ENCODE results near the gene SLC66A1. TPM values are rescaled to one million over a fixed set of nuclear protein-coding genes. Genes with fewer than 3 reads are reported as not detected.

Gene SLC66A1
- total RNA-seq, 4 donors from 2014 or later, result 10.5 to 14.0 (median 12.5) TPM

DNA sequence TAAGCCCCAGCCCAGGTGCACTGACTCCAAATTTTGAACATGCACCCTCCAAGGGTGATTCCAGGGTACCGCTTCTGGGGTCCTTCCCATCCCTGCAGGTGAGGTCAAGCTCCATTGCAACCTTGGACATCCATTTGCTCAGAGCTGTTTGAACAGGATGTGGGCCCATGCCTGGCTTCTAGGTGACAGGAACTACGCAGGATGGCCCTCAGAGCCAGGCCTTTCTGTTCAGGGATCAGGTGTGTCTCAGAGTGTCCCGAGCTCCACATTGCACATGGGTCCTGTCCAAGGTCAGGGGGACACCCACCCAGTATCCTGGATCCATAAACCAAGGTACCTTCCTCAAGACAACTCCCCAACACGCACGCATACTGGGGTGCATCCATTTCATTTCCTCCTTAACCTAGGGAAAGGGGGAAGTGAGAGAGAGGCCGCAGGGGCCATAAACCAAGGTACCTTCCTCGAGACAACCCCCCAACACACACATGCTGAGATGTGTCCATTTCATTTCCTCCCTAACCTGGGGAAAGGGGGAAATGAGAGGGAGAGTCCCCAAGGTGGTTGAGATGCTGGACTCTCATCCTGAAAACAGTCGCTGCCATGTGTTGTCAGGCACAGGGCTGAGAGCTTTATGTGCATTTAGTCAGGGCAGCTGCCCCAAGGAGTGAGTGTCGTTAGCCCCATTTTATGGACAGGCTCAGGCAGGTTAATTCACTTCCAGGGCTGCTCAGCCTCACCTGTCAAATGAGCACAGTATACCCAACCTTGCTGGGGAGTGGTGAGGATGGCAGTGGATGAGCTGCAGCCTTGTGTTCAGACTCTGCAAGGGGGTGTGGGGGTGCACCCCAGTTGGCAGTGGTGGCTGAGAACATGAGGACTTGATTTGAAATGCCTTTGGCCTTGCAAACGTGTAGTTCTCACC is 2.1 kb downstream of the SLC66A1 start:
- WGBS, result 73% methylated on average over 3 of the region's 10 CpGs
- no peak for DNase-seq (ENCODE audit: low spot score in 2 of 2)
- no peaks in the 10 kb centered on the region for H3K27me3 ChIP-seq
- TF ChIP-seq POLR2AphosphoS5 (IDR thresholded peaks at IDR 0.05) (no peak), POLR2A (IDR thresholded peaks at IDR 0.05) (no peak), EP300 (IDR thresholded peaks at IDR 0.05) (no peak)
- TF ChIP-seq, protein P1, sequence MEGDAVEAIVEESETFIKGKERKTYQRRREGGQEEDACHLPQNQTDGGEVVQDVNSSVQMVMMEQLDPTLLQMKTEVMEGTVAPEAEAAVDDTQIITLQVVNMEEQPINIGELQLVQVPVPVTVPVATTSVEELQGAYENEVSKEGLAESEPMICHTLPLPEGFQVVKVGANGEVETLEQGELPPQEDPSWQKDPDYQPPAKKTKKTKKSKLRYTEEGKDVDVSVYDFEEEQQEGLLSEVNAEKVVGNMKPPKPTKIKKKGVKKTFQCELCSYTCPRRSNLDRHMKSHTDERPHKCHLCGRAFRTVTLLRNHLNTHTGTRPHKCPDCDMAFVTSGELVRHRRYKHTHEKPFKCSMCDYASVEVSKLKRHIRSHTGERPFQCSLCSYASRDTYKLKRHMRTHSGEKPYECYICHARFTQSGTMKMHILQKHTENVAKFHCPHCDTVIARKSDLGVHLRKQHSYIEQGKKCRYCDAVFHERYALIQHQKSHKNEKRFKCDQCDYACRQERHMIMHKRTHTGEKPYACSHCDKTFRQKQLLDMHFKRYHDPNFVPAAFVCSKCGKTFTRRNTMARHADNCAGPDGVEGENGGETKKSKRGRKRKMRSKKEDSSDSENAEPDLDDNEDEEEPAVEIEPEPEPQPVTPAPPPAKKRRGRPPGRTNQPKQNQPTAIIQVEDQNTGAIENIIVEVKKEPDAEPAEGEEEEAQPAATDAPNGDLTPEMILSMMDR (IDR thresholded peaks at IDR 0.05), result no peak
- peaks cover 53% of the 10 kb centered on the region for H3K4me1 ChIP-seq
- H3K36me3 ChIP-seq, result peaks cover 15% of the 10 kb centered on the region
- no peak overlapping the region for H3K27ac ChIP-seq
- no peak overlapping the region for H3K4me3 ChIP-seq
- no peaks in the 10 kb centered on the region for H3K9me3 ChIP-seq

DNA sequence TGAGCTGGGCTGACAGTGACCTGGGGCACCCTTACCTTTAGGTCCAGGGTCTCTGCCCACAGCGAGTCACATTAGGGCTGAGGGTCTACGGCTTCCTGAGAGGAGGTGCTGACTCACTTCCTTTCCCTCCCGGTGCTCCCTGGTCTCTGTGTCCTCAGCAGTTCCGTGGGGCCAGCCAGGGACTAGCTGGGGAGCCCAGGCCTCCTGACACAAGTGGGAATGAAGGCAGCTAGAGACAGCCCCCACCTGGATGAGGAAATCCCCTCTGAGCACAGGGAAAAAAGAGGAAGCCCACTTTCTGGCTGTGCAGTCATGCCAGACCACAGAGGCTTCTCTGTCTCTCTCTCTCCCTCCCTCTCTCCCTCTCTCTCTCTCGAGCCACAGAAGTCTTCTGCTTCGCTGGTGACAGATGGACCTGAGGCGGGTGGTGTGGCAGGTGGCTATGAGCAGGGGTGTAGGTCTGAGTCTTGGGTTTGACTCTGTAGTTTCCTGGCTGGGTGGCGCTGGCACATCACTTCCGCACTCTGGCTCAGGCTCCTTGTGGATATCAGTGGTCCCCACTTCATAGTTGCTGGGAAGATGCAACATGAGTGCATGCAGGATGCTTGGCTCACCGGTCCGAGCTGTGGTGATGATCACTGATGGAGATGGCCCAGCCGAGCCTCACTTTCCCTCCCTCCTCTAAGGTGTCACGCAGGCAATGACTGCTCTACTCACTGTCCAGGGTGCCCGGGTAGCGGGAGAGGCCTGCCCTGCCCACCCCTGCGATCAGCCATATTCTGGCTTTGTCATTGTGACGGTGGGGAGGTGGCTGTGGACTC is 3.5 kb downstream of the SLC66A1 start:
- Histone ChIP-seq H3K4me1 (peaks cover 42% of the 10 kb centered on the region), H3K9me3 (no peaks in the 10 kb centered on the region), H3K36me3 (peaks cover 17% of the 10 kb centered on the region), H3K27ac (no peak overlapping the region), H3K4me3 (no peak overlapping the region), H3K27me3 (no peaks in the 10 kb centered on the region)
- 89% methylated on average over 14 of the region's 17 CpGs for WGBS
- no peak for DNase-seq (ENCODE audit: low spot score in 2 of 2)
- TF ChIP-seq POLR2A (IDR thresholded peaks at IDR 0.05), result no peak
- TF ChIP-seq, protein P1 (IDR thresholded peaks at IDR 0.05), result no peak

DNA sequence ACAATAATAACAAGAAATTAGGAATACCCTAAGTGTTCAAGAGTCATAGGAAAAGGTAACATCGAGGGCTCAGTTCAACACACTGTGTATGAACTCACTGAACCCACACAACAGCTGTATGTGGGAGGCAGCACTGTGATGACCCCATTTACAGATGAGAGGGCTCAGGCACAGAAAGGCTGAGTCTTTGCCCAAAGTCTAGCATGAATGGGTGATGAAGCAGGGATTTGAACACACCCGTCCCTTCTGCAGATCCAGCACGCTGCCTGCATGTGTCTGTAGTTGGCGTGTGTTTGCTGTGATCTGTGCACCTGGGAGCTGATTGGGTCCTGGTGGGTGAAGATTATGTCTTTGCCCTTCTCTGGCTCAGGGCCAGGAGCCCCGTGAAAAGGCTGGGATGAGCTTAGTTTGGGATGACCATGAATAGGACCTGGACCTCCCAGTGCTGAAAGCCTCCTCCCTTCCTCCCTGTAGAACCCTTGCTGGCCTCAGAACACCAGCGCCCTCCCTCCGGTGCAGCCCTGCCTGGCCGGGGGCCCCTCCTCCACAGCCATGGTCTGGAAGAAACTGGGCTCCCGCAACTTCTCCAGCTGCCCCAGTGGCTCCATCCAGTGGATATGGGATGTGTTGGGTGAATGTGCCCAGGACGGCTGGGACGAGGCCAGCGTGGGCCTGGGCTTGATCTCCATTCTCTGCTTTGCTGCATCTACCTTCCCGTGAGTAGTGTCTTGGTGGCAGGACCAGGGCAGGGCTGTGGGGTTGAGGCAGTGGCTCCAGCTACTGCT is 5.2 kb downstream of the SLC66A1 start:
- peaks cover 23% of the 10 kb centered on the region for H3K36me3 ChIP-seq
- no peaks in the 10 kb centered on the region for H3K9me3 ChIP-seq
- DNase-seq (ENCODE audit: low spot score in 2 of 2), result no peak
- H3K4me1 ChIP-seq, result peaks cover 32% of the 10 kb centered on the region
- H3K4me3 ChIP-seq, result no peak overlapping the region
- WGBS, result 83% methylated on average over 10 of the region's 13 CpGs
- no peaks in the 10 kb centered on the region for H3K27me3 ChIP-seq
- TF ChIP-seq POLR2A (IDR thresholded peaks at IDR 0.05) (no peak), EP300 (IDR thresholded peaks at IDR 0.05) (no peak), POLR2AphosphoS5 (IDR thresholded peaks at IDR 0.05) (no peak)
- TF ChIP-seq, protein P1 (IDR thresholded peaks at IDR 0.05), result no peak
- no peak overlapping the region for H3K27ac ChIP-seq

DNA sequence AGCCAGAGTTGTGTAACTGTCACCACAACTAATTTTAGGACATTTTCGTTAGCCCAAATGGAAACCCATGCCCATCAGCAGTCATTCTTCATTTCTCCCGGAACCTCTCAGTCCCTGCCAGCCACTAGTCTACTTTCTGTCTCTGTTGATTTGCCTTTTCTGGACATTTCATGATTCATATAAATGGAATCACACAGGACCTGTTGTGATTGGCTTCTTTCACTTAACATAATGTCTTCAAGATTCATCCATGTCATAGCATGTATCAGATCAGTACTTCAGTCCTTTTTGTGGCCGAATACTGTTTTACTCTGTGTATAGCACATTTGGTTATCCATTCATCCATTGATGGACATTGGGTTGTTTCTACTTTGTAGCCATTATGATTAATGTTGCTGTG is 7.1 kb downstream of the SLC66A1 start:
- 90% methylated on average over 3 of the region's 3 CpGs for WGBS
- H3K4me3 ChIP-seq, result no peak overlapping the region
- peaks cover 14% of the 10 kb centered on the region for H3K4me1 ChIP-seq
- H3K27me3 ChIP-seq, result no peaks in the 10 kb centered on the region
- H3K27ac ChIP-seq, result no peak overlapping the region
- H3K9me3 ChIP-seq, result no peaks in the 10 kb centered on the region
- TF ChIP-seq POLR2AphosphoS5 (IDR thresholded peaks at IDR 0.05) (no peak), POLR2A (IDR thresholded peaks at IDR 0.05) (no peak), EP300 (IDR thresholded peaks at IDR 0.05) (no peak)
- TF ChIP-seq, protein P1 (IDR thresholded peaks at IDR 0.05), result no peak
- no peak for DNase-seq (ENCODE audit: low spot score in 2 of 2)
- peaks cover 39% of the 10 kb centered on the region for H3K36me3 ChIP-seq

All from suprapubic skin (tissue), 4 donors.